Tibial nerve (tissue), 4 donors: ENCODE results near the gene TMEM63C.

Experiments
- CTCF ChIP-seq, 5 experiments: fragments of 200-600 bp in 3 of 5; fragments of 450-650 bp in 2 of 5; sonication (generic) in 3 of 5; IDR thresholded peaks; one replicate each; pipeline ENCODE4 v1.5.1; 2016 to 2019; ENCODE audit warnings: antibody characterized with exemption in 5 of 5, mild to moderate bottlenecking in 3 of 5, moderate library complexity in 2 of 5
- EP300 ChIP-seq, 2 donors: sonication (generic); formaldehyde crosslinking; IDR thresholded peaks; one replicate each; pipeline ENCODE4 v1.6.1; 2017; ENCODE audit warnings: antibody characterized with exemption in 2 of 2, mild to moderate bottlenecking in 1 of 2
- POLR2A ChIP-seq, 2 donors: fragments of 450-650 bp; IDR thresholded peaks; one replicate each; pipeline ENCODE4 v1.6.1; 2017; ENCODE audit warnings: antibody characterized with exemption in 2 of 2, mild to moderate bottlenecking in 2 of 2, moderate library complexity in 2 of 2

- TF ChIP-seq CTCF (IDR thresholded peaks at IDR 0.05): peak in 1 of 5 experiments; percentile 36
- TF ChIP-seq EP300 (IDR thresholded peaks at IDR 0.05): no peak
- no peak for TF ChIP-seq POLR2A (IDR thresholded peaks at IDR 0.05)
Observed at GRCh38 chr14:77139540-77140358, 41.8 kb upstream of the TMEM63C start.
